T-cell (primary cell): ENCODE results near the gene ACTL6B. TPM values are rescaled to one million over a fixed set of nuclear protein-coding genes. Genes with fewer than 3 reads are reported as not detected.

Source experiments
- ATAC-seq, 4 experiments: fragments of 200-7000 bp in 3 of 4; fragments of 150-1000 bp in 1 of 4; cut with Tn5 transposase; replicated peaks in 1 of 4; 1 replicate in 3 of 4; 2 replicates in 1 of 4; pipeline ENCODE4 v1.10.0; 2021; ENCODE audit warnings: moderate library complexity in 3 of 4, mild to moderate bottlenecking in 2 of 4, moderate number of reproducible peaks in 1 of 4
- CTCF ChIA-PET, 2 donors: fragments of 300-600 bp; sonication (Branson Sonifier 250); formaldehyde crosslinking; loops; one replicate each; lab custom pipeline; 2022; ENCODE audit warnings: antibody characterized with exemption in 2 of 2; lab: Charles Lee
- POLR2A ChIA-PET, 2 donors: fragments of 300-600 bp; sonication (Branson Sonifier 250); formaldehyde crosslinking; loops; one replicate each; lab custom pipeline; 2022; ENCODE audit warnings: antibody characterized with exemption in 2 of 2; lab: Charles Lee
- DNase-seq, 35 experiments: peaks; one replicate each; pipeline versions ENCODE4 v3.0.0 to v3.0.0-alpha.2; 2013 to 2023
- H3K27ac ChIP-seq: one replicate; pipeline ENCODE4 v1.5.1; 2013; ENCODE audit warnings: low read length
- H3K27me3 ChIP-seq, 2 experiments: replicated peaks in 1 of 2; 1 replicate in 1 of 2; 2 replicates in 1 of 2; pipeline versions ENCODE4 v1.6.1 to v1.7.0; 2013; ENCODE audit warnings: low read length in 1 of 2, mixed read lengths in 1 of 2; ENCODE audit not compliant: control insufficient read depth in 2 of 2, insufficient read depth in 2 of 2; ENCODE audit errors: extremely low read depth in 1 of 2
- H3K36me3 ChIP-seq, 2 donors: 1 replicate in 1 of 2; 2 replicates in 1 of 2; pipeline versions ENCODE4 v1.6.1 to v1.7.0; 2013; ENCODE audit warnings: low read length in 1 of 2; ENCODE audit not compliant: control insufficient read depth in 2 of 2, insufficient read depth in 1 of 2; ENCODE audit errors: extremely low read depth in 1 of 2
- H3K4me1 ChIP-seq, 2 experiments: 1 replicate in 1 of 2; 2 replicates in 1 of 2; pipeline versions ENCODE4 v1.6.1 to v1.7.0; 2013; ENCODE audit warnings: low read length in 2 of 2, mixed read lengths in 1 of 2; ENCODE audit not compliant: insufficient read depth in 2 of 2, control insufficient read depth in 1 of 2; ENCODE audit errors: extremely low read depth in 1 of 2
- H3K4me3 ChIP-seq, 2 donors: 1 replicate in 1 of 2; 2 replicates in 1 of 2; pipeline versions ENCODE4 v1.5.1 to v1.7.0; 2013; ENCODE audit warnings: mild to moderate bottlenecking in 2 of 2, low read length in 1 of 2, moderate library complexity in 1 of 2; ENCODE audit not compliant: control insufficient read depth in 1 of 2; ENCODE audit errors: extremely low read depth in 1 of 2
- H3K9me3 ChIP-seq: 2 replicates; pipeline ENCODE4 v1.7.0; 2013
- H3K27ac Mint-ChIP-seq, 2 donors: one replicate each; pipeline ENCODE4 v1.8.0; 2020 to 2021; ENCODE audit warnings: mild to moderate bottlenecking in 2 of 2, mixed read lengths in 2 of 2
- H3K27me3 Mint-ChIP-seq, 2 donors: one replicate each; pipeline ENCODE4 v1.8.0; 2021 to 2022; ENCODE audit warnings: mixed read lengths in 2 of 2
- H3K36me3 Mint-ChIP-seq: one replicate; pipeline ENCODE4 v1.8.0; 2021; ENCODE audit warnings: mixed read lengths
- H3K4me1 Mint-ChIP-seq, 3 donors: one replicate each; pipeline ENCODE4 v1.8.0; 2020 to 2022; ENCODE audit warnings: mixed read lengths in 3 of 3, mild to moderate bottlenecking in 1 of 3
- H3K4me3 Mint-ChIP-seq, 3 donors: one replicate each; pipeline ENCODE4 v1.8.0; 2020 to 2022; ENCODE audit warnings: mild to moderate bottlenecking in 3 of 3, mixed read lengths in 3 of 3, moderate library complexity in 3 of 3
- H3K9me3 Mint-ChIP-seq, 3 donors: one replicate each; pipeline ENCODE4 v1.8.0; 2020 to 2022; ENCODE audit warnings: mixed read lengths in 3 of 3
- WGBS: methylation state at CpG from one replicate; pipeline ENCODE4 v1.1.5; 2013; ENCODE audit warnings: missing lambda C conversion rate; ENCODE audit not compliant: insufficient coverage; 5-methylcytosine and 5-hydroxymethylcytosine counted together
- total RNA-seq, 35 experiments: library from RNA in 6 of 35; stranded (reverse) in 6 of 35; fragments of 120-200 nt in 1 of 35; gene quantifications; one replicate each; pipeline versions ENCODE4 v1.2.1 to v1.2.4 and lab custom pipeline; 2013 to 2026

The ACTL6B gene
- total RNA-seq, 5 donors from 2014 or later (not counting 1 experiment from before 2014, with no cell fraction given): not detected

DNA sequence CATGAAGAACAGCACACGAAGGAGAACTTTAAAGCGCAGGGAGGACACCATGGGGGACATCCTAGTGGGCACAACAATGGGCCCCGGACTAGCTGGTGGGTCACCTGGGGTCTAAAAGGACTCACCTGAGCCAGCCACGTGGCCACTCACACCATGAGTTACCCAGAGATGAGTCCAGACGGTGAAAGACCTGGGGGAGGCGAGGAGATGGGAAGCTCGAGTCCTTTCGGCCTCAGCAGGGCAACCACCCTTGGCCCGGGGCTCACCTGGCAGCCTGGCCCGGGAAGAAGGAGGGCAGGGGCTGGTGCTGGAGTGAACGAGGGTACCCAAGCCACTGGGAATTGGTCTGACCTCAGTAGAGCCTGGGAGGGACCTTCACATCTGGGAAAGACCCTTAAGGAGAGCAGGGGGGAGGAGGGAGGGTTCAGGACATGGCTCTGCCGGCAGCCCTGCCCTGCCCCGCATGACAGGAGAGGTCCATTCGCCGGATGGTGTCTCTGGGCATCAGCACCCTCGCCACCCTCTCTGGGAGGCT, 32.1 kb upstream of the ACTL6B start:
- H3K27me3 Mint-ChIP-seq: no peaks in the 10 kb centered on the region
- Histone ChIP-seq H3K9me3 (no peaks in the 10 kb centered on the region), H3K27ac (no peak overlapping the region), H3K36me3 (peaks cover 30 to 60% of the 10 kb centered on the region in 2 donors), H3K27me3 (peaks cover 0 to 2% of the 10 kb centered on the region in 2 experiments), H3K4me1 (peaks cover 19 to 45% of the 10 kb centered on the region in 2 experiments), H3K4me3 (no peak overlapping the region)
- DNase-seq (no peak), ATAC-seq (no peak)
- no peak overlapping the region for H3K4me3 Mint-ChIP-seq
- 92% methylated on average over 13 of the region's 16 CpGs for WGBS
- peak overlapping the region; percentile 37 to 79 for H3K27ac Mint-ChIP-seq
- no peaks in the 10 kb centered on the region for H3K9me3 Mint-ChIP-seq
- peaks cover 8% of the 10 kb centered on the region for H3K36me3 Mint-ChIP-seq
- ChIA-PET POLR2A (interaction anchor here in 1 of 2 donors (1.5 kb wide), 1 partner anchor 8 kb away, joined by 5 read pairs; no protein-coding TSS in a partner anchor), CTCF (interaction anchor here in 1 of 2 donors (0.6 kb wide), 1 partner anchor 56 kb away, joined by 3 read pairs; no protein-coding TSS in a partner anchor)
- H3K4me1 Mint-ChIP-seq: peaks cover 29 to 38% (median 33%) of the 10 kb centered on the region in 3 donors

DNA sequence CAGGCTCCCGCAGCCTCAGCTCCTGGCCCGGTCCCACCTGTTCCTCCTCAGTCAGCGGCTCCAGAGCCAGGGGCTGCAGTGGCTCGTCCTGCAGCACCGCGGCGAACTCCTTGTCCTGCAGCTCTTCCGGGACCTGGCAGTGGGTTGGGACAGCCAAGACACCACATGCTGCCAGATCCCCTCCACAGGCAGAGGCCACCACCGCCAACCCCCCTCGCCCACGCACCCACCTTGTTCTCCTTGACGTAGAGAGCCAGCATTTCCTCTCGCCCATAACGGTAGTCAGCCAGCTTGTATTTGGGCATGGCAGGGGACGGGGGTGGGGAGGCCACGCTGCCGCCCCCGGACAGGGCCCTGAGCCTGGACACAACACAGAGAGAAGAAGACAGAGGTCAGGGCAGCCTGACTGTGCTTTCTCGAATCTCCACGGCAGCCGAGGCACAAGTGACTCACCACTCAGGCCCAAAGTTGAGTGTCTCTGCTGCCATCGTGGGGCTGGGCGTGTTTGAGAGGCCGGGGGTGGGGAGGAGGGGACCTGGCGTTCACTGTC, 31.6 kb upstream of the ACTL6B start:
- Histone ChIP-seq H3K27ac (no peak overlapping the region), H3K9me3 (no peaks in the 10 kb centered on the region), H3K4me3 (no peak overlapping the region), H3K36me3 (peaks cover 30 to 65% of the 10 kb centered on the region in 2 donors), H3K27me3 (peaks cover 0 to 2% of the 10 kb centered on the region in 2 experiments), H3K4me1 (peaks cover 16 to 40% of the 10 kb centered on the region in 2 experiments)
- WGBS: 72% methylated on average over 19 of the region's 25 CpGs
- Mint-ChIP-seq H3K4me3 (no peak overlapping the region), H3K27me3 (no peaks in the 10 kb centered on the region), H3K9me3 (no peaks in the 10 kb centered on the region), H3K36me3 (peaks cover 10% of the 10 kb centered on the region), H3K4me1 (peaks cover 23 to 34% (median 30%) of the 10 kb centered on the region in 3 donors), H3K27ac (no peak overlapping the region)
- POLR2A ChIA-PET: no interaction called here
- CTCF ChIA-PET: interaction anchor here in 1 of 2 donors (0.6 kb wide), 1 partner anchor 126 kb away, joined by 6 read pairs; no protein-coding TSS in a partner anchor
- no peak for DNase-seq
- ATAC-seq: no peak

DNA sequence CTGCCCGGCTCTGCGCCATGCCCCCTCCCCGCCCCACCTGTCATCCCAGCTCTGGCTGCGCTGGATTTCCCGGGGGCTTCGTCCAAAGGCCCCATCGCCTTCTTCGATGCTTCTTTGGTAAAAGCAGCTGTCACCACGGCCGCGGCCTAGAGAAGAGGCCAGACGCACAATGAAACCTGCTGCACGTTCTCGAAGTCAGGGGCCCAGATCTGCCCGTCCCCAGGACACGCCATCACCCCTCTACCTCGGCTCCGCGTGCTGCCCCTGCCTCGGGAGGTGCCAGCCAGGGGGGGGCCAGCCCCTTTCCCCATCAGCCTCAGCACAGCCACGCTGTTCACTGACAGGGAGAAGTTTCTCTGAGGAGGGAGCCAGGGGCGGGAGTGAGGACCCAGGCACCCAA, 31.0 kb upstream of the ACTL6B start:
- H3K27ac ChIP-seq: no peak overlapping the region
- no peak overlapping the region for H3K4me3 ChIP-seq
- ChIA-PET CTCF (interaction anchor here in 1 of 2 donors (0.6 kb wide), 1 partner anchor 125 kb away, joined by 6 read pairs; no protein-coding TSS in a partner anchor), POLR2A (no interaction called here)
- Mint-ChIP-seq H3K4me1 (peaks cover 17 to 28% (median 24%) of the 10 kb centered on the region in 3 donors), H3K36me3 (peaks cover 10% of the 10 kb centered on the region), H3K9me3 (no peaks in the 10 kb centered on the region), H3K27me3 (no peaks in the 10 kb centered on the region), H3K27ac (no peak overlapping the region), H3K4me3 (no peak overlapping the region)
- 91% methylated on average over 17 of the region's 22 CpGs for WGBS
- peaks cover 32 to 69% of the 10 kb centered on the region in 2 donors for H3K36me3 ChIP-seq
- H3K9me3 ChIP-seq: no peaks in the 10 kb centered on the region
- ATAC-seq: no peak
- no peak for DNase-seq
- H3K27me3 ChIP-seq: peaks cover 0 to 2% of the 10 kb centered on the region in 2 experiments
- H3K4me1 ChIP-seq: peaks cover 10 to 34% of the 10 kb centered on the region in 2 experiments

DNA sequence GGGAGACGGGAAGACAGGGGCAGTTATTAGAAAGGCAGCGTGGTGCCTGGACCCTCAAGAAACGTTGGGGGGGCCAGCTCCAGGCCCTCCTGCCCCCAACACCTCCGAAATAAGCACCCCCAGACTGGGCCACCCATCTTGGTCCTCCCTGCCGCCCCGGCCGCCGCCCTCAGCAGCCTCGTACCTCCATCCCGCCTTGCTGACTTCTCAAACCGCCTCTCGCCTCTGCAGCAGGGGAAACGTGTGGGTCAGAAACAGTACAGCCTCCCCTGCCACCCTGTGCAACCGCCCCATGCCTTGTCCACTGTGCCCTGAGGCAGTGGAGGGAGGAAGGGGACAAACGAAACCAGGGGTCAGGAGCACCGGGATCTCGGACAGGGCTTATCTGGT, 30.6 kb upstream of the ACTL6B start:
- no peak overlapping the region for H3K27ac ChIP-seq
- peaks cover 32 to 73% of the 10 kb centered on the region in 2 donors for H3K36me3 ChIP-seq
- peaks cover 14 to 25% (median 22%) of the 10 kb centered on the region in 3 donors for H3K4me1 Mint-ChIP-seq
- DNase-seq: no peak
- no peak overlapping the region for H3K4me3 ChIP-seq
- 93% methylated on average over 8 of the region's 17 CpGs for WGBS
- no peaks in the 10 kb centered on the region for H3K27me3 Mint-ChIP-seq
- H3K9me3 Mint-ChIP-seq: no peaks in the 10 kb centered on the region
- ChIA-PET CTCF (no interaction called here), POLR2A (no interaction called here)
- H3K27ac Mint-ChIP-seq: no peak overlapping the region
- peaks cover 0 to 2% of the 10 kb centered on the region in 2 experiments for H3K27me3 ChIP-seq
- H3K36me3 Mint-ChIP-seq: peaks cover 10% of the 10 kb centered on the region
- peaks cover 6 to 34% of the 10 kb centered on the region in 2 experiments for H3K4me1 ChIP-seq
- H3K9me3 ChIP-seq: no peaks in the 10 kb centered on the region
- ATAC-seq: no peak
- no peak overlapping the region for H3K4me3 Mint-ChIP-seq

DNA sequence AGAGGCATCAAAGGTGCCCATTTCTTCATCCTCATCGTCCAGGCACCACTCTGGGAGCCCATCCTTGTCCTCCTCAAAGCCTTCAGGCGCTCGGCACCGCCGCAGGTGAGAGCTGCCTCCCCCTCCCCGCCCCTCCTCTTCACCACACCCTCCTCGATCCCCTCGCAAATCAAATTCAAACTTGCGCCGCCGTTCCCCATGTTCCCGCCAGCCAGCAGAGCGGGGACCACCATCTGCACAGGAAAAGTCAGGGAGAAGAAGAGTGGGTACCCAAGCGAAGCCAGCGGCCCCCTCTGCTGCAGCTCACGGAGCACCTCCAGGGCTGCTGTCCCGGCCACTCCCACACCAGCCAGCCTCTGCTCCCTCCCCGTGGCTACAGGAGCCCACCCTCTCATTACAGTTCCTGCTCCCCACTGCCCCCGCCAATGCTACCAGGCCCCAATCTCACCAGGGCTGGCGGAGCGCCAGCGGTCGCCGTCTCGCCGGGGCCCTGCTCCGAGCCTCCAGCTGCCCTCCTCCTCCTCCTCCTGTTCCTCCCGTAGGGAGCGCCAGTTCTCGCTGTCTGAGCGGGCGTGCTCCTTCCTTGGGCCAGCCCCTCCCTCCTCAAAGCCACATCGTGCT, 30.1 kb upstream of the ACTL6B start:
- peaks cover 9 to 34% of the 10 kb centered on the region in 2 experiments for H3K4me1 ChIP-seq
- no peaks in the 10 kb centered on the region for H3K9me3 ChIP-seq
- no peak overlapping the region for H3K4me3 ChIP-seq
- ChIA-PET CTCF (no interaction called here), POLR2A (no interaction called here)
- DNase-seq (no peak), ATAC-seq (no peak)
- Mint-ChIP-seq H3K9me3 (no peaks in the 10 kb centered on the region), H3K27me3 (no peaks in the 10 kb centered on the region), H3K4me1 (peaks cover 14 to 27% (median 23%) of the 10 kb centered on the region in 3 donors), H3K4me3 (no peak overlapping the region), H3K36me3 (peaks cover 10% of the 10 kb centered on the region), H3K27ac (no peak overlapping the region)
- no peak overlapping the region for H3K27ac ChIP-seq
- H3K36me3 ChIP-seq: peaks cover 35 to 78% of the 10 kb centered on the region in 2 donors
- peaks cover 0 to 2% of the 10 kb centered on the region in 2 experiments for H3K27me3 ChIP-seq
- WGBS: 95% methylated on average over 20 of the region's 33 CpGs

DNA sequence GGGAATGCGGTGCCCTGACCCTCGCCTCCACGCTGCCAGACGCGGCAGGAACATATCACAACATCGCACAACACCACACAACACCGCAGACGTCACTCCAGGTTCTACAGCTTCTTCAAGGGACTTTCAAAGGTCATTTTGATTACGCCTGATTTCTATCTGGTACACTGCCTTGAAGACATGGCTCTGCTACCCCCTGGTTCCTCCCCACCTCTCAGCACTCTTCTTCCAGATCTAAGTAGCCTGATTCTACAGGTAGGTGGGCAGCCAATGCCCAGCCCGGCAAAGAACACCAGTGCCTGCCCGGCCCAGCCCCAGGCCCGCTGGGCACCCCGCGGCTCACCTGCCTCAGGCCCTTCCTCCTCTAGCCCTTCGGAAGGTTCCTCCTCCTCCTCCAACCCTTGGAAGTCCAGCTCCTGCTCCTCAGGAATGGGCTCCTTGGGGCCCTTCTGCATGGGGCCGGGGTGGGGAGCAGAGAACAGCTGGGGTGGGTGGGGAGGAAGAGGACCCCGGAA, 29.4 kb upstream of the ACTL6B start:
- ATAC-seq (no peak), DNase-seq (no peak)
- Histone ChIP-seq H3K9me3 (no peaks in the 10 kb centered on the region), H3K4me3 (no peak overlapping the region), H3K27me3 (peaks cover 0 to 2% of the 10 kb centered on the region in 2 experiments), H3K27ac (no peak overlapping the region), H3K4me1 (peaks cover 9 to 34% of the 10 kb centered on the region in 2 experiments), H3K36me3 (peaks cover 36 to 78% of the 10 kb centered on the region in 2 donors)
- peaks cover 10% of the 10 kb centered on the region for H3K36me3 Mint-ChIP-seq
- H3K27ac Mint-ChIP-seq: no peak overlapping the region
- POLR2A ChIA-PET: no interaction called here
- no peak overlapping the region for H3K4me3 Mint-ChIP-seq
- CTCF ChIA-PET: interaction anchor here in 1 of 2 donors (0.6 kb wide), 1 partner anchor 298 kb away, joined by 3 read pairs; no protein-coding TSS in a partner anchor
- peaks cover 17 to 29% (median 26%) of the 10 kb centered on the region in 3 donors for H3K4me1 Mint-ChIP-seq
- no peaks in the 10 kb centered on the region for H3K27me3 Mint-ChIP-seq
- WGBS: 81% methylated on average over 8 of the region's 17 CpGs
- H3K9me3 Mint-ChIP-seq: no peaks in the 10 kb centered on the region
